GM18873 (cell line): ENCODE measurements around the gene P4HA2.
A peak's percentile ranks its signal among the peaks of the same experiment; 100 is the strongest.

Experiments
- ATAC-seq: cut with Tn5 transposase; IDR thresholded peaks from one replicate; pipeline ENCODE4 v1.9.1; 2021; ENCODE audit warnings: mild to moderate bottlenecking, moderate library complexity, moderate number of reproducible peaks; ENCODE audit not compliant: unreplicated experiment, low FRiP score

Gene P4HA2

DNA sequence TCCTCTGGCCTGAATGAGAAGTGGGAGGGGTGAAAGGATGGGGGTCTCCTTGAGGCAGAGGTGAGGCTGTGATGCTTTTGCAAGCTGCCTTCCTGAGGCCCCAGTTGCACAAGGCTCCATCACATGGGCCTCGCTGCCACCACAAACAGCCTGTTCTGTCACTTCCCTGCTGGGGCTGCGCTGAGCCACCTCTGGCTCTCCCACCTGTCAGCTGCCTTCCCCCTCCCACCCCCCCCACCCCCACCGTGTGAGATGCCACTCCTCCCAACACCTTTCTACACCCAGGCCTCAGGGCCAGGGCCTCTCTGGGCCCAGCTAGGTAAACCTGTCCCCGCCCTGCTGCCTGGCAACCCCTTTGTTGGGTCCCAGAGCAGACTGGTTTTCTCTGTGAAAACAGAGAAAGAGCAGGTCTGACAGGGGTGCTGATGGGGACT, 25.4 kb upstream of the P4HA2 start:
- no peak for ATAC-seq

DNA sequence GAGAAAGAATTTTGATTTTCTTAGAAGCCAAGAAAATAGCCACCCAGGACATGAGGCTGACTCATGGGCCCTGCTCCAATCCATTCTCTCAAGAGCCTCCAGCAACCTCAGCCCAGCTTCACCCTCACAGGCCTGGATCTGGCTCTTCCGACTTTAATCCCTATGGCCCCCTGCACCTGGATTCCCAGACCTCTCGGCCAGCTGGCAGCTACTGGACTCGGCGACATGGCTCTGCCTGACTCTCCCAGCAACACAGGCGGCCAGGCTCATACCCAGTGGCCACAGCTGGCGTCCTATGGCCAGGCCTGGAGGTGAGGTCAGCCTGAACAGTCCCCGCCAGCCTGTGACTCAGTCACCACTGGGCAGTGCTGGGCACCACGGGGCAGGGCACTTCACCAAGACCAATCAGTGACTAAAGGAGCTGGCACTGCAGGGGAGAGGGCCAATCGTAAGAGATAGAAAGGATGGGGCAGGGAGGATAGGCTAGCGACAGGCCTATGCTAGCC, 23.6 kb upstream of the P4HA2 start:
- ATAC-seq, result no peak

DNA sequence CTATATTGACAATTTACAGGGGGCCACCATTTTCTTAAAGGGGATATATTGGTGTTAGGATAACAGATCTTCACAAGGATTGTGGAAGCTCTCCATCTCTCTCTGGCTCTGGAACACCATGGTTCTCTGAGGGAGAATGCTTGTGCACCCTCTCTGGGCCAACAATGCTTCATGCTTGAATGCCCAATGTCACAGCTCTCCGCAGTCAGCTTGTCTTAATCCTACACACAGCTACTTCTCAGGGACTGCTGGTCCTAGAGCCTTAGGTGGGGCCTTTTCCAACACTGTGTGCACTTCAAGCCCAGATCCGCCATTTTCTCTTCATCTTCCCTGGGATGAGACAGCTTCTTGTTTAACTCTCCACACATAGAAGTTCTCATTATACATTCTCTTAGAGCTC, 22.9 kb upstream of the P4HA2 start:
- no peak for ATAC-seq

DNA sequence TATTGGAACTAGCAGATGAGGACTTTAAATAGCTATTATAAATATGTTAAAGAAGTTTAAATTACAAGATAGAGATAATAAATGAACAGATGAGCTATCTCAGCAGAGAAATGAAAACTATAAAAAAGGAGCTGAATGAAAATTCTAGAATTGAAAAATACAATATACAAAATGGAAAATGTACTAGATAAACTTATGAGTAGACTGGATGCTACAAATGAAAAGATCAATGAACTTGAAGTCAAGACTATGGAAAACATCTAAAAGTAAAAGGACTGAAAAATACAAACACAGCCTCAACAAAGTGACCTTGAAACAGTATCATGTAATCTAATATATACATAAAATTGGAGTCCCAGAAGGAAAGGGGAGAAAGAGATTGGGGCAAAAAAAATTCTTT, 19.2 kb upstream of the P4HA2 start:
- no peak for ATAC-seq

DNA sequence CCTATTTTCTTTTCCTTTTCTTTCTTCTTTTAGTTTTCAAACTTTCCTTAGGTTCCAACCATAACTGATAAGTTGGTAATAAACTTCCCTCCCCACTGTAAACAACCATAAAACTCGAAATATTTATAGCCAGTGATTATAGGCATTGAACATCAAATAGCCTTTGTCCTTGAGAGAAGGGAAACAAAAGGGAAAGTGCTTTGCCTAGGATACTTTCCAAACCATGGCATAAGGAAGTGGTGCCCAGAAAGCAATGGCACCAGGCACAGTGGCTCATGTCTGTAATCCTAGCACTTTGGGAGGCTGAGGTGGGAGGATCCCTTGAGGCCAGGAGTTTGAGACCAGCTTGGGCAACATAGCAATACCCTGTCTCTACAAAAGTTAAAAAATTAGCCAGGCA, 17.9 kb upstream of the P4HA2 start:
- ATAC-seq, result no peak

DNA sequence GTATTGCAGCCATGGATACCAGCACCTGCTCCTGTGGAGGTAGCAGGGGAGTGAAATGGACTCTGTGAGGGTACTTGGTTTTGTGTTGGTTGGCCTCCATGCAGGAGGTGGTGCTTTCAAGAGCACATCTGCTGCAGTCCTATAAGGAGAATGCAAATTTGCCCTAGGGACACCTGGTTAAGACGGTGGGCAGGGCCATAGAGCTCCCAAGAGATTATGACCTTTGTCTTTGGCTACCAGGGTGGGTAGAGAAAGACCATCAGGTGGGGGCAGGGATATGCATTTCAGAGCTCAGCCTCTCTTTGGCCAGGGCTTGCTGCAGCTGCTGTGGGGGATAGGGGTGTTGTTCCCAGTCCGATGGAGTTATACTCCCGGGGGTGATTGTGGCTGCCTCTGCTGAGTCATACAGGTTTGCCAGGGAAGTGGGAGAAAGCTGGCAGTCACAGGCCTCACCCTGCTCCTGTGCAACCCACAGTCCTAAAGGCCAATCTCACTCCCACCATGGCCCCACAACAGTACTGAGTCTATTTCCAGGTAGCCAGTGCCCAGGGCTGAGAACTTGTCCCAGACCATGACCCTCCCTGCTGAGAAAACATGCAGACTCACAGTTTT, 15.8 kb upstream of the P4HA2 start:
- no peak for ATAC-seq

DNA sequence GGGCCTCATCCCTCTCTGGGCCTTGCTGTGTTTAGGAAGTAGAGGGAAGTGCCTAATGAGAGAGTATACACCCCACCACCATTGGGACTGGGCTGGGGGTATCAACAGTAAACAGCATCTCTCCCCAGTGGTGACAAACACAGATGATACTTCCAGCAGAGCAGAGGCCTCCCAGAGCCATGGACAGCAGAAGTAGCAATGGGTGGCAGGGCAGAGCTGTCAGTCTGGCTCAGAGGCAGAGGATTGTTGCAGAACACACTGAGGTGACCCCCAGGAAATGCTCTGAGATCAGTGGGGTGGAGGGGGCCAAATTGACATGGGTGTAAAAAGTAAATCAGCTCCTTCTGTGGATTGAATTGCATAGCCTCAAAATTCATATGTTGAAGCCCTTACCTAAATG, 12.1 kb upstream of the P4HA2 start:
- ATAC-seq, result no peak

DNA sequence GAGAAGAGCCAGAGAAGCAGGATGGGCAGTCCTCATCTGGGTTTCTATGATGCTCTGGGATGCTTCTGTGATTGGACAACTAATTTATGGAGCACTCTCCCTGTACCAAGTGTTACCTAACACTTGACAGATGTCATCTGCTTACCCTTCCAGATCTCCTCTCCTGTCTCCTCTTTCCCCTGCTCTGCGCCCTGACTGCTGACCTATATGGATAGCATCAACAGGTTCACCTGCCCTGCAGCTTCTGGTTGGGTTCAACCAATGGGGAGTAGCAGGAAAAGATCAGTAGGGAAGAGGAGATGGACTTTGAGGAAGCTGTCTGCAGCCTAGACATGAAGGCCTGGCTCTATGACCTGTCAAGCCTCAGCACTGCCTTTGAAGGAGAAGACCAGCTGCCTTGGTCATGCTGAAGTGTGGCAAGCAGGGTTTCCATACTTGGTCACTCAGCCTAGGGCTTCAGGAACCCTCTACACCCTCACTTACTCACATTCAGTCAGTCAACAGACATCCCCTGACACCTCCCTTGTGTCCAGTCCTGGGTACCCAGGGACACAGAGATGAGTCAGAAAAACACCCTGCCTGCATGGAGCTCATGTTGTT, 11.3 kb upstream of the P4HA2 start:
- ATAC-seq, result no peak

DNA sequence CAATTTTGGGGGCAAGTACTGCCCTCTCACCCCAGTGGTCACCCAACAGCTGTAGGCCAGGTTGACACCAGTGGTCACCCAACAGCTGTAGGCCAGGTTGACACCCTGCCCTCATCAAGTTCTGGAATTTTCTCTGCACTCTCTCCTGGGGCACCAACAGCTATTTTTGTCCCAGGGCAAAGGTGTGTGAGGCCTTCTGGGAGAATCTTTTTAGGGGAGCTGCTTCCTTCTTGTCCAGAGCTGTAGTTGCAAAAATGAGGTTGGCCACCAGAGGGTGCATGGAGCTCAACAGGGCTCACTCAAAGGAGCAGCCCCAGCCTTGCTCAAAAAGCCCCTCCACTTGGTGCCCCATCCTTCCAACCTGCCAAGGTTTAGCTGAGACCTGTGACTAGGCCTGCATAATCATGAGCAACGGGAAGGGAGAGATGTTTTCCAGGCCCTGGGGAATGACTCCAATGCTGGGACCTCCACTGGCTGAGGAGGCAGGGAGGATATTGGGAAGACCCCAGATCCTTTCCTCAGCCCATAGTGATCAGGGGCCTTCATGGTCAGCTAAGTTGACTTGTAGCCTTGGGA, 10.6 kb upstream of the P4HA2 start:
- no peak for ATAC-seq

DNA sequence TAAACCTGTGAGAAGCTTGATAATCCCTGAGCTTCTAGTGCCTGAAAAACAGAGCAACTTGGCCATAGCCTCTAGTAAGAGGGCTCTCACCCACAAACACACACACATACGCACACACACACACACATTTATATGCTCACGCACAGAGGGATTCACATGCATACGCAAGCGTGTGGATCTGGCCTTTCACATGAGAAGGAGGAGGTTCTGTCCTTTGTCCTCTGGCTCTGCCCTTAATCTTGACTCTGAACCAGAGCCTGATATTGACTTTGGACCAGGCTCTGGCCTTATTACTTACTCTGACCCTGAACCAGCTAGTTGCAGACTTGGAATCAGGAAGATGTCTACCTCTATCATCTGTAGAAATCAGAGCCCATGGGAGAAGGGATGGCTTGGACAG, 10.0 kb upstream of the P4HA2 start:
- ATAC-seq, result no peak

DNA sequence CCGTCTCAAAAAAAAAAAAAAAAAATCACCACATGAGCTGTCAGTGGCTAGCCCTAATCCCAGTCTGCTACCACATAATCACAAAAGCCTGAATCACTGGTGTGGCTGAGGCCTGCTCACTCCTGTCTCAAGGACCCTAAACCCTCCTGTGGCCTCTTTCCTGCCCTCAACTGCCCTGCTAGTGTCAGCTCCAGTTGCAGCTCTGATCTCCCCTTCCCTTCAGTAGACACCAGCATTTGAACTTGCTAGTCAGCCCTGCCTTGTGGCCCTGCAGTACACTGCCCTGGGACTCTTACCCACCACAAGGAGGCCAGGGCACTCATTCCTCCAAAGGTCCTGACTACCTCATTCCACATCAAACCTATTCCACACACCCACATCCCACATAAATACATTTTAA, 9.5 kb upstream of the P4HA2 start:
- ATAC-seq, result no peak

DNA sequence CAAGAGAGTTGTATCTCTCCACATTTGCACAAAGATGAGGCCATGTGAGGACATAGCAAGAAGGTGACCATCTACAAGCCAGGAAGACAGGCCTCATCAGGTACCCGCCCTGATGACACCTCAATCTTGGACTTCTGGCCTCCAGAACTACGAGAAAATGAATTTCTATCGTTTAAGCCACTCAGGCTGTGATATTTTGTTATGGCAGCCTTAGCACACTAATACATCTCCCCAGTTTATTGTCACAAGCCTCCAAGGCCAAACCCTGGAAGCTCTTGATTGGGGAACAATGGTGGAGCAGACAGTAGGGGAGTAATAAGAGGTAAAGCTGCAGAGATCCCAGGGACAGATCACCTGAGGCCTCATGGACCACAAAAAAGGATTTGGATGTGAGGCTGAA, 7.7 kb upstream of the P4HA2 start:
- ATAC-seq, result no peak

DNA sequence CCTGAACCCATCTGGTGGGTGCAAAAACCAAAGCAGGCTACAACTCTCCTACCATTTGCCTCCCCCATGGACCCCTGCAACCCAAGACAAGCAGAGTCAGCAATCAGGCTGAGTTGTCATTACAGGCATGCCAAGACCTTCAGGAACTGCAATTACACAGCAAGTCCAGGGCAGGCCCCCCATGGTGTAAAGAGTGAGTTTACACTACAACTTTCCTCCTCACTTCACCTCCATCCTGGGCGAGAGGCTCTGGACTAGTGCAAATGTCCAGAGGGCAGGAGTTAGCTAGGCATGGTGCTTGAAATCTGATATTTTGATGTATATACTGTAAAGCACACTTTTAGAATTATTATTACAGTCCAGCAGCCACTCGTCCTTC, 7.0 kb upstream of the P4HA2 start:
- ATAC-seq, result no peak

DNA sequence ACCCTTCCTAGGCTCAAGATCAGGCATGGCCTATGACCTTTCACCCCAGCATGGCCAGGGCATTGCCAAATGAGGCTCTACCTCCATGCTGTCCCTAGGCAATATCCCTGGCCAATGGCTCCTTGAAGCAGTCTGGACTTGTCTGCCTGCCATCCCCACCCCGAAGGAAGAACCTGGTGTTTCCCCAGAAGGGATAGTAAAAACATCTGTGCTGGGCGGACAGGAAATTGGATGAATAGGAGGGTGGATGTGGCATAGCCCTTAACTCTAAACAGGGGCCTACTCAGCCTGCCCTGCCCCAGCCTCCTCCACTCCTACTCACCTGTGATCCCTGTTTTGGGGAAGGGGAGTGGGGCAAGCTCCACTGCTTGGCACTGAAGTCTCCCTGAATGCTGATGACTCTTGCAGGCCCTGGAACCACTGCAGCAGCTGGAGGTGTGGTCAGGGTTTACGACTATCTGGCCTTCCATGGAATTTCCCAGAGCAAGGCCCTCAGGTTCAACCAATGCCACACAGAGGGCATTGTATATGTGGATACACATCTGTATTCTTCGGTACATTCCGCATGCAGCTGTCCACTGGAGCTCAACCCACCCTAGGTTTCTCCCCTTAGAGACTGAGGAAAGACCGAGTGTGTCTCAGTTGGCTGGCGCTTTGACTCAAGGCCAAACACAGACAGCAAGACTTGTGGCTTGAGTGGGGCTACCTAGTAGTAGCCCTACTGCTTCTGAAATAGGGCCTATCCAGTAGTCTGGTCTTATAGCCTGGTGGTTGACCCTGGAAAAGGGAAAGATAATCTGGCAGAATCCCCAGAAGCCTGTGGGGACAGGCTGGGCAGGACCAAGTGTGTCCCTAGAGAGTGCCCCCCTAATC, 6.4 kb upstream of the P4HA2 start:
- no peak for ATAC-seq

DNA sequence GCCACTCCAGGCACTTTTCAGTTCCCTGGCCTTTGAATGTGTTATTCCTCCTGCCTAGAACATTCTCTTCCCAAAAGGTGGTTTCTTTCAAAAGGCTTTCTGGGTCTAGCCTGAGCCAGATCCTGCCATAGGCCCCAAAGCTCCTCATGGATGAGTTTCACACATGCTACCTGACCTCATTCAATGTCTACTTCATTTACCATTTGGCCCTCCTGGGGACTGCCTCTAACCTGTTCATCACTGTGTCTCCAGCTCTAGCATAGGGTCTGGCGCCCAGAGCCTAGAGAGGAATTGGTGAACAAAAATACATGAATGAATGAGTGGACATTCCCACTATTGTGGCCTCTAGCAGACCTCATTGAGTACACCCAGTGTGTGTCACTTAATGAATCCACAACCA, 5.4 kb upstream of the P4HA2 start:
- ATAC-seq, result no peak

DNA sequence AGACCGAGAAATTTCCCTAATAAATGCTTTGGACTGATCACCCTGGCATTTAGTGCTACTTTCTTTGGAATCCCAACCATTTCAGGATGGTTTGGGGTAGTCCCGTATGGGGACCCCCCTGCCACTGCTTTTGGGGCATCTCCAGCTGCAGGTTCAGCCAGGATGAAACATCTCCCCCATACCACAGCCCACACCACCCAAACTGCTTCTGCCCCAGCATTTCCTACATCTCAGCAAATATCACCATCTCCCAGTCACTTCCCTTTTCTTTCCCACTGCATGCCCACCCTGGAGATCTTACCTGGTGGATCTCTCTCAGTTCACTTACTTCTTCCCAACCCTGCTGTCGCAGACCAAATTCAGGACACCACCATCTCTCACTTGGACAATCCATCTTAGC, 4.8 kb upstream of the P4HA2 start:
- ATAC-seq, result no peak

DNA sequence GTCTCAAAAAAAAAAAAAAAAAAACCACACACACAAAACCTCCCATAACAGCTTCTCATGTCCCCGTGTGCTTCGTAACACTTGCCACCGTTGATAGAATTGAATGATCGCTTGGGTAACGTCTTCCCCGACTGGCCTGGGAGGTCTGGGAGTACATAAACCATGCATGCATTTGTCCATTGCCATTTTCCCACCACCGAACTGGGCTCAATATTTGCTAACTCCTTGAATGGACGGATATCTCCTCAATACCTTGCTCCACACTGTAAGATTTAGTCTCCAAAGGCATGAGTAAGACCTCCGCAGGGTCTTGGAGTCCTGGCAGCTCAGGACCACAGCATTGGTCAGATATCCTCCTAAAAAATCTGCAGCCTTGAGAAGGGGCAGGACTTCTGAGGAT, 3.2 kb upstream of the P4HA2 start:
- no peak for ATAC-seq

DNA sequence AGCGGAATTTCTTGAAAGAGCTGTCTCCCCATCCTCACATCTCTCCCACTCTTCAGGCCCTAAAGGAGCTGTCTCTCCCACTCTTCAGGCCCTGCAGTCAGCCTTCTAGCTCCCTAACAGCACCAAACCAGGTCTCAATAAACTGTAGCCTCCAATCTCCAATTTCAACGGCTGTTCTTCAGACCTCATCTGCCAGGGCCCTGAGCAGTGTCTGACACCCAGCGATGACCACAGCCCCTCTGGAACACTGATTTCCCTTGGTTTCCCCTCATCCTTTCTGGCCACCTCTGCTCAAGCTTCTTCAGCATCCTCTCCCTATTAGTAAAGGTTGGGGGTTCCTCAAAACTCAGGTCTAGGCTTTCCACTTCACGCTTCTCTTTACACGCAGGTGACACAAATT, 1.6 kb upstream of the P4HA2 start:
- no peak for ATAC-seq

DNA sequence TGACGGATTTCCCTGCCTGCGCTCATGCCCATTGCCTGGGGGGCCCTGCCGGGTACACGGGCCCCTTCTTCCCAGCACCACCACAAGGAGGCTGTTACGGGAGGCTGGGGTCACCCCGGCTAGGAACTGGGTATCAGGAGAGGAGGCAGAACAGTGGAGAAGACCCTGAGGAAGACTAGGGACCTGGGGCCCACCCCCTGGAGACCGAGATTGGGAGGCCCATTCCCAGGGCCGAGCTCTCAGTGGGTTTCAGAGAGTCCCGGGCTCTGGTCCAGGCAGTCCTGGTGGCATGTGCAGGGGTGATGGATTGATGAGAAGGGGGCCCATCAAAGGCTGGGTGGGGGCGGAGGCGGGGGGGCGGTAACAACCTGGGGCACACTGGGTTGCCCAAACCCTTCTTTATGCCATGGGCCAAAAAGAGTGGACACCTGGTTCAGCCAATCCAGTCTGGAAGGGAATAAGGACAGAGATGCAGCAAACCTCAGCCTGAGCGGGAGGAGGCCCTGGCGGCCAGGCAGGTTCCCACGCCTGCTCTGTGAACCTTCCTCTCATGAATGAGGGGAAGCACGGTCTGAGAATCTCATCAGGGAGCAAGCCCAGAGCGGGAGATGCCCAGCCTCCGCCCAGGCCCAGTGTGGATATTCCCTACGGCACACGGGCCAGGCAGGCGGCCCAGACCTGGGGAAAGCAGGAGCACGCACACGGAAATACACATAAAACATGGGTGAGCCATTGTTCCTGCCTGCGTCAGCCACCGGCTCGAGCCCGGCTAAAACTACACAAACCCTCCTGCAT, 785 bp upstream of the P4HA2 start:
- peak; percentile 27 for ATAC-seq

DNA sequence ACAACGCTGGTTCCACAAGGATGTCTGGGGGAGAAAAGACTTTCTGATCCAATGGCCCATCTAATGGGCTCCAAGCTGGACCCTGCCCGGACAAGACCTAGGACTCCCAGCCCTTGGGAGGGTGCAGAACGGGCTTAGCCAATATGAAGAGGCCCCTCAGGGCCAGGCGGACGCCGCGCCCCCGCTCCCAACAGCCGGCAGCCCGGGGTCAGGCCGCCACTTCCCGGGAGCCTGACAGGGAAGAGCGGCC, 493 bp downstream of the P4HA2 start:
- no peak for ATAC-seq
